Measurements from ENCODE around the gene USP51.
"Not testable (repeated sequence)": the region's sequence is repeated elsewhere in the genome, so short reads cannot be mapped to it uniquely, and the experiment has no call there.

USP51 gene

GRCh38 chrX:55484948-55485347 is 4.7 kb downstream of the USP51 start:
- no peak for TF ChIP-seq CTCF (IDR thresholded peaks at IDR 0.05; ENCODE audit: control extremely low read depth, extremely low read depth, low read depth, missing control alignments)
- DNase-seq (ENCODE audit: extremely low spot score) = no peak
- CTCF ChIA-PET = no interaction called here
- POLR2A ChIA-PET = no interaction called here

- ChIA-PET CTCF (no interaction called here), POLR2A (no interaction called here)
- no peak for DNase-seq (ENCODE audit: extremely low spot score)
- TF ChIP-seq CTCF (IDR thresholded peaks at IDR 0.05; ENCODE audit: control extremely low read depth, extremely low read depth, low read depth, missing control alignments) = no peak
These were observed 9.1 kb downstream of the USP51 start for GRCh38 chrX:55480390-55481062.

GRCh38 chrX:55479956-55480355 is 9.7 kb downstream of the USP51 start:
- CTCF ChIA-PET; DNase-seq (ENCODE audit: extremely low spot score); POLR2A ChIA-PET: not testable (repeated sequence)

GRCh38 chrX:55465791-55466190 is 23.9 kb downstream of the USP51 start:
- POLR2A ChIA-PET; CTCF ChIA-PET; DNase-seq (ENCODE audit: extremely low spot score): not testable (repeated sequence)

GRCh38 chrX:55465108-55465507 is 24.5 kb downstream of the USP51 start:
- CTCF ChIA-PET; DNase-seq (ENCODE audit: extremely low spot score); POLR2A ChIA-PET: not testable (repeated sequence)

- CTCF ChIA-PET, POLR2A ChIA-PET: not testable (repeated sequence)
These were observed 25.6 kb downstream of the USP51 start for GRCh38 chrX:55464050-55464449.

GRCh38 chrX:55459926-55460325 is 29.7 kb downstream of the USP51 start:
- DNase-seq (ENCODE audit: extremely low spot score); POLR2A ChIA-PET; CTCF ChIA-PET: not testable (repeated sequence)

More at GRCh38 chrX:55464050-55464449, 25.6 kb downstream of the USP51 start:
- DNase-seq (ENCODE audit: extremely low spot score) = not testable (repeated sequence)

GRCh38 chrX:55459426-55459825 is 30.2 kb downstream of the USP51 start:
- POLR2A ChIA-PET; DNase-seq (ENCODE audit: extremely low spot score); CTCF ChIA-PET: not testable (repeated sequence)

- CTCF ChIA-PET; DNase-seq (ENCODE audit: extremely low spot score); POLR2A ChIA-PET: not testable (repeated sequence)
These were observed 33.9 kb downstream of the USP51 start for GRCh38 chrX:55455708-55456107.

GRCh38 chrX:55452833-55453124 is 36.9 kb downstream of the USP51 start:
- no peak for DNase-seq (ENCODE audit: extremely low spot score)
- CTCF ChIA-PET = interaction anchor here (1.0 kb wide), 1 partner anchor 455 kb away, joined by 4 read pairs; no protein-coding TSS in a partner anchor
- TF ChIP-seq CTCF (IDR thresholded peaks at IDR 0.05; ENCODE audit: control extremely low read depth, extremely low read depth, low read depth, missing control alignments) = no peak
- POLR2A ChIA-PET = interaction anchor here (1.5 kb wide), 1 partner anchor 265 kb away, joined by 4 read pairs; the partner anchor contains the start of gene RRAGB

Measured in GM10248 (cell line).